ENCODE results near the gene EDEM3.
"Not testable (repeated sequence)": the region's sequence is repeated elsewhere in the genome, so short reads cannot be mapped to it uniquely, and the experiment has no call there.

EDEM3 gene

DNA sequence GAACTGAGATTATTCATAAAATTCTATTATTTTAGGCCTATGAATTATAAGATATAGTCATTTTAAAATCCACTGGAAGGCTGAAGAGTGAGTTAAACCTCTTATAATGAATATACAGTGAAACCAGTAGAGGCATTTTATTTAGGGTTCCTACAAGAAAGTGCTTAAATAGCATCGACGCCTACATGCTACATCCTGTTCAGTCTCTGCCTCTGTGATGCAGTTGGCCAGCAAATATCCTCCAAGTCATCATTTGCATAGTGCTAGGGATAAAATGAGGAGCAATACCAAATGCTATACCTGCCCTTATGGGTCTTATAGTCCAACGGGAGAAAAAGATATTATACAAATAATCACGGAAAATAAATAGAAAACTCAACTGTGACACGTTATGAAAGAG is 59.6 kb downstream of the EDEM3 start:
- no peak overlapping the region for H3K4me3 Mint-ChIP-seq
- no peaks in the 10 kb centered on the region for H3K27me3 Mint-ChIP-seq
- no peak overlapping the region for H3K27ac Mint-ChIP-seq
- intact Hi-C loops (cut with micrococcal nuclease) = loop anchor here (10.0 kb wide), 1 partner anchor 620 kb away; no protein-coding TSS in a partner anchor
- peaks cover 60% of the 10 kb centered on the region for H3K36me3 Mint-ChIP-seq (ENCODE audit: low read depth)
- H3K4me1 Mint-ChIP-seq (ENCODE audit: low read depth) = peaks cover 11% of the 10 kb centered on the region
- H3K9me3 Mint-ChIP-seq = no peaks in the 10 kb centered on the region

DNA sequence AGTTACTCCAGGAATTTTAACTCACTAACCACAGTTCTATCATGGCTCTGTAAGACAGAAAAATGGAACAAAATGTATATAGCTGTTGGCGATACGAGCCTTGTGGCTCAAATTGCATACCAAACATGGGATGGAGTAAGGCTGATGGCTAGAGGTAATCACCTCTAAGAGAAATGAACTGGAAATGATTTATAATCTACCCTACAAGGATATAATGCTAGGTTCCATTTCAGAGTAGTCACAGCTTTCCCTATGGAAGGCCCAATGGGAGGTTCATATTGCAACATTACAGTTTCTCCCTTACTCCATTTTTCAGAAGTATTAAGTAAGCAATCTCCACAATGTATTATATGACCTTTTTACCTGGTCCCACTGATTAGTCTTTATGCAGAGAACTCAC is 61.6 kb downstream of the EDEM3 start:
- no peaks in the 10 kb centered on the region for H3K27me3 Mint-ChIP-seq
- intact Hi-C loops (cut with micrococcal nuclease) = loop anchor here (10.0 kb wide), 1 partner anchor 618 kb away; no protein-coding TSS in a partner anchor
- peaks cover 11% of the 10 kb centered on the region for H3K4me1 Mint-ChIP-seq (ENCODE audit: low read depth)
- H3K4me3 Mint-ChIP-seq = no peak overlapping the region
- H3K9me3 Mint-ChIP-seq = no peaks in the 10 kb centered on the region
- no peak overlapping the region for H3K27ac Mint-ChIP-seq
- H3K36me3 Mint-ChIP-seq (ENCODE audit: low read depth) = peaks cover 49% of the 10 kb centered on the region

DNA sequence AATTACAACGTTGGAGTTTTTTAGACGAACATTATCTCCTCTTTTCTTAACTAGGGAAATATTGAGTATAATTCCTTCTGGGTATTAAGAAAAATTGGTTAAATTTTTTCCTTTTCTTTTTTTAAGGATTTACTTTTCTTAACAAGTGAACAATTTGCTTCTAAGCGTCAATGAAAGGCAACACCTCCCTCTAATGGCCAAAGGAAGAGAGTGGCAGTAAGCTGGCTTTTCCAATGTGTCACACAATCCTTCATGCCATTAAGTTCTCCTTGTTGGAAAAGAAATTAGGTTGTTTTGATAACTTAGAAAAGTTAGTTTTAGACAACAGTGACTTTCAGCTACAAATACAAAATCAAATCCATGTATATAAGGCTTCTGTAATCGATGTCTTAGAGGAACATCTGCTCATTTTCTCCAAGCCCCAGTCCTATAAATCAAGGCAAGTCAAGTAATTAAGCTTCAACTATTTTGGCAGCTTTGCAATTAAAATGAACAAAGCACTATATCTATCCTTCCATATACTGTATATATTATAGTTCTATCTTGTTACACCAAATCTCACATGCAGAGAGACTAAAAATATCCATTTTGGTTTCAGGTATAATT is 62.8 kb downstream of the EDEM3 start:
- no peaks in the 10 kb centered on the region for H3K9me3 Mint-ChIP-seq
- peaks cover 20% of the 10 kb centered on the region for H3K4me1 Mint-ChIP-seq (ENCODE audit: low read depth)
- H3K36me3 Mint-ChIP-seq (ENCODE audit: low read depth) = peaks cover 49% of the 10 kb centered on the region
- intact Hi-C loops (cut with micrococcal nuclease) = loop anchor here (10.0 kb wide), 1 partner anchor 617 kb away; no protein-coding TSS in a partner anchor
- no peak overlapping the region for H3K4me3 Mint-ChIP-seq
- no peaks in the 10 kb centered on the region for H3K27me3 Mint-ChIP-seq
- H3K27ac Mint-ChIP-seq = no peak overlapping the region

DNA sequence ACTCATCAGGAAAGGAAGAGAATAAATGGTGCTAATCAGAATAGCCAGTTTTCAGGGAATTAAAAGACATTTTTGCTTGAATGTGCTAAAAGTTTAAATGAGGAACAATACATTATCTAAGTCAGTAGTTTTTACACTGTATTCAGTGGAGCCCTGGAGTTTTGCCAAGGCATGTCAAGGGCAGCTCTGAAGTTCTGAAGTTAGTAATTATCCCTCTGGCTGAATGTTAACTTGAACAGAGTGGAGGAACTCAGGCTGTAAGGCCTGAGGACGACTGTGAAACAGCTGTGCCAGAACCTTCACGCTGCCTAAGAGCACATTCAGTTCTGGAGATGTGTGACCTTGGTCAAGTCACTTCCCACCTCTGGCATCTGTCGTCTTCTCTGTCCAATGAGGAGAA is 68.1 kb downstream of the EDEM3 start:
- H3K9me3 Mint-ChIP-seq = peaks cover under 1% of the 10 kb centered on the region
- H3K4me3 Mint-ChIP-seq = no peak overlapping the region
- H3K36me3 Mint-ChIP-seq (ENCODE audit: low read depth) = peaks cover 6% of the 10 kb centered on the region
- H3K27me3 Mint-ChIP-seq = no peaks in the 10 kb centered on the region
- peaks cover 29% of the 10 kb centered on the region for H3K4me1 Mint-ChIP-seq (ENCODE audit: low read depth)
- intact Hi-C loops (cut with micrococcal nuclease) = no loop called here
- H3K27ac Mint-ChIP-seq = peak overlapping the region; percentile 66

DNA sequence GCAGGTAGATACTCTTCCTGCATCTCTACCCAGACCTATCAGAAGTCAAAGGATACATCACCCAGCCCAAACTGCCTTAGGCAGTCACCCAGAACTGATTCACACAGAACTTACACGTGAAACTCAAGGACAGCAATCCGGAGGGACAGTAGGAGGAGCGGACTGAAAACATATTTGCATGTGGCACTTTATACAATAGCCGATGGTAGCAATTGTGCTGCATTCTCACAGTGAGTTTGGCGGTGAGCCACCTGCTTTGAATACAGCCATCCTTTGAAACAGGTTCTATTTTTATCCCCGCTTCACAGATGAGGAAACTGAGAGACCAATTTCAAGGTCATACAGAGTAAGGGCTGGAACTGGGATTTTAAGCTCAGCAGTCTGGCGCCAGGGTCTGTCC is 69.5 kb downstream of the EDEM3 start:
- H3K27me3 Mint-ChIP-seq = no peaks in the 10 kb centered on the region
- peaks cover 15% of the 10 kb centered on the region for H3K9me3 Mint-ChIP-seq
- H3K36me3 Mint-ChIP-seq (ENCODE audit: low read depth) = peaks cover 5% of the 10 kb centered on the region
- no peak overlapping the region for H3K4me3 Mint-ChIP-seq
- H3K4me1 Mint-ChIP-seq (ENCODE audit: low read depth) = peaks cover 29% of the 10 kb centered on the region
- intact Hi-C loops (cut with micrococcal nuclease) = no loop called here
- no peak overlapping the region for H3K27ac Mint-ChIP-seq

DNA sequence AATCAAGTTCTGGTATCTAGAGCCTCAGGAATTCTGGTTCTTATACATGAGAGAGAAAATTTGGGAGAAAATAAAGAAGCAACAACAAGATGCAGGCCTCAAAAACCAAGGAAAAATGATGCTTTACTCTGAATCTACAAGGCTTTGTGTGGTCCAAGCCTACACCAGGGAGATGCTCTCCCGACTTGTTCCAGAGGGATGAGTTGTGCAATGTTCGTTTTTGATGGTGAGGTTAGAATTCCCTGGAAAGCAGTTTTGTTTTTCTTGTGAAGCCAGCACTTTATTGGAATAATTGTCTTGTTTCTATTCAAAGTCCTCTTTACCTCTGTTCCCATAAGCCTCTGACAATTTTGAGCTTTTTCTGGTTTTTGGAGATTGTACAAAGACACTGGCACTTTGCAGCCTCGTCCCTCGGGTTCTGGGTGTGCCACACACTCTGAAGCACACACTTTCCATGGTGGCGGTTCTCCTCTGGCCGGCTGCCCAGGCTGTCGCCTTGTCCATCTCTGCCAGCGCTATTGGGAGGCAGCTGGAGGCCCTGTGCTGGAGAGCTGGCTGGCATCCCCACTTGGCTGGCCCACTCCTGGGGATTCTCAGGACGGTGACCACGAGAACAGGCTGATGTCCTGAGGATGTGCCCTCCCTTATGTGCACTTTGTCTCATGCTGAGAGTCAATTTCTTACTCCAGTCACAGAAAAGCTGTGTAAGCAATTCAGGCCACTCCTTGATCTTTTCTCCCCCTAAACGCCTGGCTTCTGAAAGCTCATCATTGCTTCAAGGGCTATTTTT is 70.2 kb downstream of the EDEM3 start:
- H3K4me1 Mint-ChIP-seq (ENCODE audit: low read depth) = peaks cover 22% of the 10 kb centered on the region
- peaks cover 15% of the 10 kb centered on the region for H3K9me3 Mint-ChIP-seq
- no peak overlapping the region for H3K4me3 Mint-ChIP-seq
- no peaks in the 10 kb centered on the region for H3K27me3 Mint-ChIP-seq
- H3K27ac Mint-ChIP-seq = no peak overlapping the region
- intact Hi-C loops (cut with micrococcal nuclease) = no loop called here
- H3K36me3 Mint-ChIP-seq (ENCODE audit: low read depth) = peaks cover 5% of the 10 kb centered on the region

DNA sequence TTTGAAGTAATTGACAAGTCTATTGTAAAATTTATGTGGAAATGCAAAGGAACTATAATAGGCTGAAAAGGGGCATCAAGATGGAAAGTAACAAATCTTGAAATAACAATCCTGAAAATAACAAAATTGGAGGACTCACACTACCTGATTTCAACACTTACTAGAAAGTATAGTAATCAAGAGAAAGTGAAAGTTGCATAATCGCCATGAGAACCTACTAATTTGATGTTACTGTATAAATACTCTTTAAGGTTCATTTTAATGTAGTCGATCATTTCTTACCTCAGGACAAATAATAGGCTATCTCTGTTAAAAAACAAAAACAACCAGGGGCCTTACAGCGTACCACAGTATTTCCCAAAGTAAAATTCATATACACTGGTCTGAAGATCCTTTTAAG is 71.7 kb downstream of the EDEM3 start:
- H3K9me3 Mint-ChIP-seq = peaks cover 15% of the 10 kb centered on the region
- H3K27me3 Mint-ChIP-seq = no peaks in the 10 kb centered on the region
- H3K36me3 Mint-ChIP-seq (ENCODE audit: low read depth) = peaks cover 5% of the 10 kb centered on the region
- no peak overlapping the region for H3K4me3 Mint-ChIP-seq
- H3K4me1 Mint-ChIP-seq (ENCODE audit: low read depth) = peaks cover 17% of the 10 kb centered on the region
- intact Hi-C loops (cut with micrococcal nuclease) = no loop called here
- no peak overlapping the region for H3K27ac Mint-ChIP-seq

DNA sequence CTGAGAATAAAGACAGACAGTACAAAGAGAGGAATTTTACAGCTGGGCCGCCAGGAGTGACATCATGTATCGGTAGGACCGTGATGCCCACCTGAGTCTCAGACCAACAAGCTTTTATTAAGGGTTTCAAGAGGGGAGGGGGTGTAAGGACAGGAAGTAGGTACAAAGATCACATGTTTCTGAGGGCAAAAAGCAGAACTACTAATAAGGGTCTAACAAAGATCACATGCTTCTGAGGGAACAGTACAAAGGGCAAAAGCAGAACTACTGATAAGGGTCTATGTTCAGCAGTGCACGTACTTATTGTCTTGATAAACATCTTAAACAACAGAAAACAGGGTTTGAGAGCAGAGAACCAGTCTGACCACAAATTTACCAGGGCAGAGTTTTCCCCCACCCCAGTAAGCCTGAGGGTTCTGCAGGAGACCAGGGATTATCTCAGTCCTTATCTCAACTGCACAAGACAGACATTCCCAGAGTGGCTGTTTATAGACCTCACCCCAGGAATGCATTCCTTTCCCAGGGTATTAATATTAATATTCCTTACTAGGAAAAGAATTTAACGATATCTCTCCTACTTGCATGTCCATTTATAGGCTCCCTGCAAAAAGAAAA is 73.9 kb downstream of the EDEM3 start:
- H3K4me3 Mint-ChIP-seq; H3K27me3 Mint-ChIP-seq; intact Hi-C loops (cut with micrococcal nuclease); H3K4me1 Mint-ChIP-seq (ENCODE audit: low read depth); H3K36me3 Mint-ChIP-seq (ENCODE audit: low read depth); H3K27ac Mint-ChIP-seq: not testable (repeated sequence)
- peaks cover 15% of the 10 kb centered on the region for H3K9me3 Mint-ChIP-seq

DNA sequence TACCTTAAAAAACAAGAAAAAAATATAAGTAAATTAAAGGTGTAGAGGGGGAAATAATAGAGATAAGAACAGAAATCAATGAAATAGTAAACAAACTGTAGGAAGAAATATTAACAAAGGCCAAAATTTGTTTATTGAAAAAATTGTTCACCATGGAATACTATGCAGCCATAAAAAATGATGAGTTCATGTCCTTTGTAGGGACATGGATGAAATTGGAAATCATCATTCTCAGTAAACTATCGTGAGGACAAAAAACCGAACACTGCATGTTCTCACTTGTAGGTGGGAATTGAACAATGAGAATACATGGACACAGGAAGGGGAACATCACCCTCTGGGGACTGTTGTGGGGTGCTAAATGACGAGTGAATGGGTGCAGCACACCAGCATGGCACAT is 75.2 kb downstream of the EDEM3 start:
- H3K27me3 Mint-ChIP-seq; H3K4me1 Mint-ChIP-seq (ENCODE audit: low read depth); H3K27ac Mint-ChIP-seq; H3K36me3 Mint-ChIP-seq (ENCODE audit: low read depth); H3K4me3 Mint-ChIP-seq; intact Hi-C loops (cut with micrococcal nuclease): not testable (repeated sequence)
- peaks cover 15% of the 10 kb centered on the region for H3K9me3 Mint-ChIP-seq

DNA sequence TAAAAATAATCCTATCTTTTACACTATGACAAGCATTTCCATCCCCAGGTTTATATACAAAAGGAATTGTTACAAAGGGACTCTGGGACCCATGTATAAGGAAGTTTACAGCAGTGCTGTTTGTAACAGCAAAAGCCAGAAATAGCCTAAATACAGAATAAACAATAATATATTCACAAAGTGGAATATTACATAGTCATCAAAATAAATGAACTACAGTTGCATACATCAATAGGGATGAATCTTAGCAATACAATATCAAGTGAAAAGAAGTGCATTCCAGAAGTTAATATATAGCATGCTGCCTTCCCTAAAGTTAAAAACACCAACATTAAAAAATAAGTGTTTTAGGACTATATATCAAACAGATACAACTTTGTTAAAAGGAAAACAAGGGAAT is 77.3 kb downstream of the EDEM3 start:
- Mint-ChIP-seq H3K9me3 (peaks cover 15% of the 10 kb centered on the region), H3K36me3 (ENCODE audit: low read depth) (peaks cover 5% of the 10 kb centered on the region), H3K4me3 (no peak overlapping the region), H3K27me3 (no peaks in the 10 kb centered on the region), H3K4me1 (ENCODE audit: low read depth) (no peaks in the 10 kb centered on the region), H3K27ac (no peak overlapping the region)
- intact Hi-C loops (cut with micrococcal nuclease) = no loop called here

DNA sequence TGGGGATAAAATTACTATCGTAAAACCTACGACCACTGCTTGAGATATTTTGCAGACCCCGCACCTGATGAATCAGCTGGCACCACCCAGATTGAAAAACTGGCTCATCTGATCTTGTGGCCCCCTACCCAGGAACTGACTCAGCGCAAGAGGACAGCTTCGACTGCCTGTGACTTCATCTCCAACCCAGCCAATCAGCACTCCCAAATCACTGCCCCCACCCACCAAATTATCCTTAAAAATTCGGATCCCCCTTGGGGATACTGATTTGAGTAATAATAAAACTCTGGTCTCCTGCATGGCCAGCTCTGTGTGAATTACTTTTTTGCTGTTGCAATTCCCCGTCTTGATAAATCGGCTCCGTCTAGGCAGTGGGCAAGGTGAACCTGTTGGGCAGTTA is 81.4 kb downstream of the EDEM3 start:
- Mint-ChIP-seq H3K4me3 (no peak overlapping the region), H3K27ac (no peak overlapping the region), H3K4me1 (ENCODE audit: low read depth) (no peaks in the 10 kb centered on the region)

DNA sequence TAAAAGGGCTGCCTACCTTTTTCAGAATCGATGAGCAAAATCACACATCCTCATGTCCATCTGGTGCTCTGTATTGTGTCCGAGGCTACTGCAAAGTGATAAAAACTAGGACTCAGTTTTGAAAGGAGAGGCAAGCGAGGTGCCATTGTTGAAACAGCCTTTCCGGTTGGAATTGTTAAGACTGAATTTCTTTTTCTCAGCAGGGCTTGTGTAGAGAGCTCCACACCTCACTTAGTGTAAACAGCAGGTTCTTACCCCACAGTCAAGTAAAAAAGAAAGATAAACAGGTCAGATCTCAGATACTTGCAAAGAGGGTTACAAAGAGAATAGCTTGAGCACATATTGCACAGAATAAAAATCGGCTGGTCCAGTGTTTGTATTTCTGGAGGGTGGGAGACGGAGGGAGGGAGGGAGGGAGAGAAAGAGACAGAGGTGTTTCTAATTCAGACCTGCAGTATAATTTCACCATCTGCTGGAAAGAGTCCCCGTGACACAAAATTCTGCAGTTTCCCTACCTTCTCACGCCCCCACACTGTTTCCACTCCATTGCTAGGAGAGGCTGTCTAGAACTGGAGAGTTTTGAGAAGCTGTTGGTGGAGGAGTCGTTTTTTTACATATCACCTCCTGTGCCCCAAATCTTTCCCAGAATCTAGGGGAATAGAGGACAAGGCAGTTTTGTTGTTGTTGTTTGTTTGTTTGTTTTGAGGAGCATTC is 82.5 kb downstream of the EDEM3 start:
- H3K4me3 Mint-ChIP-seq = no peak overlapping the region

More for the DNA sequence above, 81.4 kb downstream of the EDEM3 start:
- Mint-ChIP-seq H3K9me3 (no peaks in the 10 kb centered on the region), H3K36me3 (ENCODE audit: low read depth) (no peaks in the 10 kb centered on the region), H3K27me3 (peaks cover 3% of the 10 kb centered on the region)
- intact Hi-C loops (cut with micrococcal nuclease) = no loop called here

DNA sequence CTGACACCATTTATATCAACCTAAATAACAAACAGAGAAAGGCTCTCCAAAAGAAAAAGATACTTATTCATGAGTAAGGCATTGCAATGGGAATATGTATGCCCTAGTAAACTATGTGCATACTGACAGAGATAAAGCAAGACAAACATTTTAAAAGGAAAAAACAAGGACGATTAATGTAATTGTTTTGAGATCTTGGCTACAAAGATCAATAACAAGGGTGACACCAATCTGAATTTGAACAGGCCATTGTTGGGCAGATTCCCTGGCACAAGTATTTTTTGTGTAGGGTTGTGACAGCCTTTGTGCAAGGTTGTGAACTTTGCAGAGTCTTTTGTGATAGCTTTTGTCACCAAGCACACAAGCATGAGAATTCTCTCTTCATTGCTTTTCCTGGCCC is 85.3 kb downstream of the EDEM3 start:
- no peaks in the 10 kb centered on the region for H3K36me3 Mint-ChIP-seq (ENCODE audit: low read depth)
- no peaks in the 10 kb centered on the region for H3K9me3 Mint-ChIP-seq
- intact Hi-C loops (cut with micrococcal nuclease) = loop anchor here (10.0 kb wide), 1 partner anchor 275 kb away; no protein-coding TSS in a partner anchor
- H3K27me3 Mint-ChIP-seq = peaks cover 8% of the 10 kb centered on the region
- no peak overlapping the region for H3K27ac Mint-ChIP-seq
- H3K4me3 Mint-ChIP-seq = no peak overlapping the region
- peaks cover 4% of the 10 kb centered on the region for H3K4me1 Mint-ChIP-seq (ENCODE audit: low read depth)

More for the DNA sequence above, 82.5 kb downstream of the EDEM3 start:
- Mint-ChIP-seq H3K27me3 (peaks cover 3% of the 10 kb centered on the region), H3K27ac (no peak overlapping the region), H3K36me3 (ENCODE audit: low read depth) (no peaks in the 10 kb centered on the region), H3K9me3 (no peaks in the 10 kb centered on the region), H3K4me1 (ENCODE audit: low read depth) (no peaks in the 10 kb centered on the region)
- intact Hi-C loops (cut with micrococcal nuclease) = no loop called here

DNA sequence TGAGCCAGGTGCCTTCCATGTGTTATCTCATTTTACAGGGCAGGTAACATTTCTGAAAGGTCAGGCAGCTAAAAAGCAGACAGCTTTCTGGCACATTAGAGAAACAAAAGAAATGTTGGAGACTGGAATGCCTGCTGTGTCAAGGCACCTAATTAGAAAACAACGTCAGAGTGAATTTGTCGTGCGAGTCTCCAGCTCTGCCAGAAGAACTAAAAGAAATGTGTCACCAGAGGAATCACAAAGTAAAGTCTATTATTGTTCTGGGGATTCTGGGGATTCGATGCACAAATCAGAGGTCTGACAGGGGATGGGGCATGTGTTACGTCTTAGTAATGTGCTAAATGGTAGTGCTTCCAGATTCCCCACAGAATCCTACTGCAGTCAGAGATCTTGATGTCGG is 89.3 kb downstream of the EDEM3 start:
- intact Hi-C loops (cut with micrococcal nuclease) = loop anchor here (10.0 kb wide), 1 partner anchor 271 kb away; no protein-coding TSS in a partner anchor
- H3K36me3 Mint-ChIP-seq (ENCODE audit: low read depth) = no peaks in the 10 kb centered on the region
- H3K27ac Mint-ChIP-seq = no peak overlapping the region
- H3K27me3 Mint-ChIP-seq = peaks cover 12% of the 10 kb centered on the region
- H3K4me1 Mint-ChIP-seq (ENCODE audit: low read depth) = peaks cover 10% of the 10 kb centered on the region
- H3K9me3 Mint-ChIP-seq = no peaks in the 10 kb centered on the region
- H3K4me3 Mint-ChIP-seq = no peak overlapping the region

All from dendritic cell treated with granulocyte-macrophage colony-stimulating factor and Interleukin-4, amounts not matched to agents 40 ng/mL and 50 ng/mL, for 4 days (primary cell).